H9 (cell line): ENCODE data around the gene ACACB. TPM values are rescaled to one million over a fixed set of nuclear protein-coding genes. Genes with fewer than 3 reads are reported as not detected.

Source experiments
- DNase-seq: peaks from one replicate; pipeline ENCODE4 v3.0.0-alpha.2; 2017
- H2AFZ ChIP-seq: one replicate; pipeline ENCODE4 v1.6.1; 2013; ENCODE audit warnings: mild to moderate bottlenecking, low read length, control low read depth, moderate library complexity
- H2AK5ac ChIP-seq: 2 replicates; pipeline ENCODE4 v1.6.1; 2013; ENCODE audit warnings: low read length, control low read depth, mixed read lengths; ENCODE audit not compliant: insufficient read length
- H2BK120ac ChIP-seq: one replicate; pipeline ENCODE4 v1.6.1; 2013; ENCODE audit warnings: low read depth, mild to moderate bottlenecking, low read length, control low read depth, inconsistent platforms; ENCODE audit not compliant: poor library complexity, severe bottlenecking
- H2BK12ac ChIP-seq: 2 replicates; pipeline ENCODE4 v1.6.1; 2013; ENCODE audit warnings: low read length, control low read depth, mixed read lengths, low read depth; ENCODE audit not compliant: insufficient read length
- H2BK15ac ChIP-seq: 2 replicates; pipeline ENCODE4 v1.6.1; 2013; ENCODE audit warnings: low read depth, low read length, control low read depth
- H2BK20ac ChIP-seq: one replicate; pipeline ENCODE4 v1.6.1; 2013; ENCODE audit warnings: low read depth, mild to moderate bottlenecking, low read length, control low read depth, inconsistent platforms; ENCODE audit not compliant: poor library complexity, severe bottlenecking
- H2BK5ac ChIP-seq: 2 replicates; pipeline ENCODE4 v1.6.1; 2013; ENCODE audit warnings: low read length, control low read depth, mixed read lengths; ENCODE audit not compliant: insufficient read length
- H3K14ac ChIP-seq: 2 replicates; pipeline ENCODE4 v1.6.1; 2013; ENCODE audit warnings: low read length, control low read depth; ENCODE audit not compliant: insufficient read depth
- H3K18ac ChIP-seq: 2 replicates; pipeline ENCODE4 v1.6.1; 2013; ENCODE audit warnings: low read depth, mild to moderate bottlenecking, mixed read lengths, low read length, control low read depth; ENCODE audit not compliant: insufficient read length
- H3K23ac ChIP-seq: 2 replicates; pipeline ENCODE4 v1.6.1; 2013; ENCODE audit warnings: low read length, control low read depth, mixed read lengths, low read depth; ENCODE audit not compliant: insufficient read length
- H3K23me2 ChIP-seq: 2 replicates; pipeline ENCODE4 v1.6.1; 2013; ENCODE audit warnings: low read depth, mild to moderate bottlenecking, mixed read lengths, low read length, control low read depth; ENCODE audit not compliant: insufficient read length, poor library complexity, severe bottlenecking
- H3K27ac ChIP-seq: 2 replicates; pipeline ENCODE4 v1.5.1; 2013; ENCODE audit warnings: low read length, control low read depth, mixed read lengths, low read depth; ENCODE audit not compliant: insufficient read length
- H3K27me3 ChIP-seq: 2 replicates; pipeline ENCODE4 v1.6.1; 2013; ENCODE audit warnings: low read length, control low read depth, inconsistent platforms; ENCODE audit not compliant: insufficient read depth
- H3K4ac ChIP-seq: 2 replicates; pipeline ENCODE4 v1.6.1; 2013; ENCODE audit warnings: low read depth, mild to moderate bottlenecking, control low read depth, inconsistent platforms, low read length, moderate library complexity
- H3K4me1 ChIP-seq: 2 replicates; pipeline ENCODE4 v1.6.1; 2013; ENCODE audit warnings: low read length, control low read depth, inconsistent platforms; ENCODE audit not compliant: insufficient read depth
- H3K4me2 ChIP-seq: 2 replicates; pipeline ENCODE4 v1.6.1; 2013; ENCODE audit warnings: low read length, control low read depth, mixed read lengths; ENCODE audit not compliant: insufficient read length, insufficient read depth
- H3K56ac ChIP-seq: 2 replicates; pipeline ENCODE4 v1.6.1; 2013; ENCODE audit warnings: low read depth, mild to moderate bottlenecking, mixed read lengths, low read length, control low read depth; ENCODE audit not compliant: insufficient read length
- H3K79me1 ChIP-seq: 2 replicates; pipeline ENCODE4 v1.6.1; 2013; ENCODE audit warnings: low read depth, mild to moderate bottlenecking, moderate library complexity, low read length, control low read depth, inconsistent platforms; ENCODE audit not compliant: insufficient read depth, poor library complexity, severe bottlenecking
- H3K79me2 ChIP-seq: 2 replicates; pipeline ENCODE4 v1.6.1; 2013; ENCODE audit warnings: low read length, control low read depth, inconsistent platforms; ENCODE audit not compliant: insufficient read depth
- H3K9ac ChIP-seq: 2 replicates; pipeline ENCODE4 v1.6.1; 2013; ENCODE audit warnings: low read length, control low read depth, mixed read lengths; ENCODE audit not compliant: insufficient read length; ENCODE audit errors: extremely low read depth
- H3K9me3 ChIP-seq: one replicate; pipeline ENCODE4 v1.6.1; 2013; ENCODE audit warnings: low read depth, low read length, inconsistent platforms; ENCODE audit not compliant: control insufficient read depth
- H3T11ph ChIP-seq: one replicate; pipeline ENCODE4 v1.6.1; 2013; ENCODE audit warnings: mild to moderate bottlenecking, low read length, control low read depth, inconsistent platforms
- H4K20me1 ChIP-seq: one replicate; pipeline ENCODE4 v1.6.1; 2013; ENCODE audit not compliant: control insufficient read depth, insufficient read length, insufficient read depth
- H4K5ac ChIP-seq: 2 replicates; pipeline ENCODE4 v1.6.1; 2013; ENCODE audit warnings: low read depth, mild to moderate bottlenecking, mixed read lengths, low read length, control low read depth; ENCODE audit not compliant: insufficient read length
- H4K8ac ChIP-seq: replicated peaks from 2 replicates; pipeline ENCODE4 v1.6.1; 2013; ENCODE audit warnings: low read length, control low read depth, mixed read lengths, low read depth; ENCODE audit not compliant: insufficient read length
- H4K91ac ChIP-seq: 2 replicates; pipeline ENCODE4 v1.6.1; 2013; ENCODE audit warnings: low read depth, mild to moderate bottlenecking, moderate library complexity, mixed read lengths, low read length, control low read depth; ENCODE audit not compliant: insufficient read length
- H3K27ac Mint-ChIP-seq, 3 experiments: 2 replicates in 2 of 3; 3 replicates in 1 of 3; pipeline ENCODE4 v1.8.0; 2020 to 2021; ENCODE audit warnings: mixed read lengths in 3 of 3, mild to moderate bottlenecking in 1 of 3, moderate library complexity in 1 of 3
- H3K27me3 Mint-ChIP-seq: 2 replicates; pipeline ENCODE4 v1.8.0; 2021; ENCODE audit warnings: low read depth, mild to moderate bottlenecking, moderate library complexity, mixed read lengths
- H3K36me3 Mint-ChIP-seq, 3 experiments: 2 replicates in 2 of 3; 3 replicates in 1 of 3; pipeline ENCODE4 v1.8.0; 2020 to 2021; ENCODE audit warnings: low read depth in 3 of 3, mixed read lengths in 3 of 3; ENCODE audit not compliant: insufficient read depth in 1 of 3
- H3K4me1 Mint-ChIP-seq, 2 experiments: 2 replicates each; pipeline ENCODE4 v1.8.0; 2020; ENCODE audit warnings: mixed read lengths in 2 of 2
- H3K4me3 Mint-ChIP-seq, 2 experiments: 2 replicates in 1 of 2; 3 replicates in 1 of 2; pipeline ENCODE4 v1.8.0; 2020 to 2021; ENCODE audit warnings: mild to moderate bottlenecking in 2 of 2, mixed read lengths in 2 of 2, moderate library complexity in 1 of 2
- H3K9me3 Mint-ChIP-seq, 2 experiments: 2 replicates in 1 of 2; 3 replicates in 1 of 2; pipeline ENCODE4 v1.8.0; 2020; ENCODE audit warnings: mild to moderate bottlenecking in 2 of 2, mixed read lengths in 2 of 2, moderate library complexity in 1 of 2
- WGBS: extraction: QIAGEN DNeasy Blood & Tissue Kit; methylation state at CpG from one replicate; pipeline ENCODE4 v1.1.7; 2013; ENCODE audit warnings: missing lambda C conversion rate, low lambda C conversion rate, mixed read lengths; ENCODE audit not compliant: insufficient read length; ENCODE audit errors: extremely low coverage; 5-methylcytosine and 5-hydroxymethylcytosine counted together
- total RNA-seq: library from RNA; stranded (reverse); gene quantifications from 2 replicates; pipeline ENCODE4 v1.2.1, GENCODE V29; 2021
- TF ChIP-seq, protein P1 (sequence below): fragments of 200-600 bp; sonication (generic); conservative IDR thresholded peaks from 3 replicates; pipeline ENCODE4 v1.8.0; 2021; ENCODE audit warnings: antibody characterized with exemption, mild to moderate bottlenecking

The ACACB gene
- total RNA-seq, 1 experiment from 2014 or later: 14.2 TPM

- Histone ChIP-seq H3K23ac (no peak overlapping the region), H4K20me1 (no peaks in the 10 kb centered on the region), H2BK12ac (no peak overlapping the region), H3K4ac (no peak overlapping the region), H3K27me3 (no peaks in the 10 kb centered on the region), H2AK5ac (no peak overlapping the region), H4K8ac (no peak overlapping the region), H2AFZ (no peak overlapping the region), H3K79me2 (no peaks in the 10 kb centered on the region), H4K91ac (no peak overlapping the region), H4K5ac (no peak overlapping the region), H3K9ac (no peak overlapping the region), H3K14ac (no peak overlapping the region), H3K27ac (no peak overlapping the region), H3K56ac (no peak overlapping the region), H3K23me2 (no peaks in the 10 kb centered on the region), H2BK5ac (no peak overlapping the region), H3K18ac (no peak overlapping the region), H3K79me1 (no peaks in the 10 kb centered on the region), H3K9me3 (no peaks in the 10 kb centered on the region), H3K4me2 (no peak overlapping the region), H2BK20ac (no peak overlapping the region), H3K4me1 (no peaks in the 10 kb centered on the region), H3T11ph (no peak overlapping the region), H2BK15ac (no peak overlapping the region), H2BK120ac (no peak overlapping the region)
- Mint-ChIP-seq H3K27ac (no peak overlapping the region), H3K4me1 (peaks cover 0 to 8% of the 10 kb centered on the region in 2 experiments; a peak in 1 of 4 replicates), H3K36me3 (peaks cover 4 to 28% (median 22%) of the 10 kb centered on the region in 3 experiments; a peak in 6 of 7 replicates), H3K9me3 (no peaks in the 10 kb centered on the region), H3K27me3 (no peaks in the 10 kb centered on the region), H3K4me3 (no peak overlapping the region)
- TF ChIP-seq, protein P1, sequence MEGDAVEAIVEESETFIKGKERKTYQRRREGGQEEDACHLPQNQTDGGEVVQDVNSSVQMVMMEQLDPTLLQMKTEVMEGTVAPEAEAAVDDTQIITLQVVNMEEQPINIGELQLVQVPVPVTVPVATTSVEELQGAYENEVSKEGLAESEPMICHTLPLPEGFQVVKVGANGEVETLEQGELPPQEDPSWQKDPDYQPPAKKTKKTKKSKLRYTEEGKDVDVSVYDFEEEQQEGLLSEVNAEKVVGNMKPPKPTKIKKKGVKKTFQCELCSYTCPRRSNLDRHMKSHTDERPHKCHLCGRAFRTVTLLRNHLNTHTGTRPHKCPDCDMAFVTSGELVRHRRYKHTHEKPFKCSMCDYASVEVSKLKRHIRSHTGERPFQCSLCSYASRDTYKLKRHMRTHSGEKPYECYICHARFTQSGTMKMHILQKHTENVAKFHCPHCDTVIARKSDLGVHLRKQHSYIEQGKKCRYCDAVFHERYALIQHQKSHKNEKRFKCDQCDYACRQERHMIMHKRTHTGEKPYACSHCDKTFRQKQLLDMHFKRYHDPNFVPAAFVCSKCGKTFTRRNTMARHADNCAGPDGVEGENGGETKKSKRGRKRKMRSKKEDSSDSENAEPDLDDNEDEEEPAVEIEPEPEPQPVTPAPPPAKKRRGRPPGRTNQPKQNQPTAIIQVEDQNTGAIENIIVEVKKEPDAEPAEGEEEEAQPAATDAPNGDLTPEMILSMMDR: no peak
- no CpG with 5 or more reads among the region's 12 CpGs for WGBS
- DNase-seq: no peak
Measured at GRCh38 chr12:109185441-109185840, 69.1 kb downstream of the ACACB start.
